IPS-18a (cell line): Measurements from ENCODE around the gene MAP4K4.
A peak's percentile ranks its signal among the peaks of the same experiment; 100 is the strongest.

Source experiments
- H3K27ac ChIP-seq: one replicate; pipeline ENCODE4 v1.5.1; 2013; ENCODE audit warnings: low read length
- H3K27me3 ChIP-seq: one replicate; pipeline ENCODE4 v1.6.1; 2013; ENCODE audit warnings: mild to moderate bottlenecking, low read length; ENCODE audit not compliant: control insufficient read depth, insufficient read depth
- H3K36me3 ChIP-seq: one replicate; pipeline ENCODE4 v1.6.1; 2013; ENCODE audit warnings: low read depth, low read length; ENCODE audit not compliant: control insufficient read depth
- H3K4me1 ChIP-seq: one replicate; pipeline ENCODE4 v1.6.1; 2013; ENCODE audit warnings: low read depth, low read length; ENCODE audit not compliant: control insufficient read depth
- H3K4me3 ChIP-seq: one replicate; pipeline ENCODE4 v1.5.1; 2013; ENCODE audit warnings: low read length
- H3K9ac ChIP-seq: one replicate; pipeline ENCODE4 v1.6.1; 2013; ENCODE audit warnings: mild to moderate bottlenecking, low read length, moderate library complexity
- H3K9me3 ChIP-seq: one replicate; pipeline ENCODE4 v1.6.1; 2013; ENCODE audit warnings: low read depth, low read length; ENCODE audit not compliant: control insufficient read depth

MAP4K4 gene

GRCh38 chr2:101697124-101698013, at the start of gene MAP4K4:
TSS of gene MAP4K4 (plus strand) at chr2:101697707. CDS start at chr2:101698081, 374 bp downstream.
- H3K36me3 ChIP-seq = peaks cover 3% of the 10 kb centered on the region
- peak within 1 kb of the TSS; percentile 12 for H3K27ac ChIP-seq
- peak within 1 kb of the TSS; percentile 97 for H3K4me3 ChIP-seq
- H3K9me3 ChIP-seq = no peaks in the 10 kb centered on the region
- peak within 1 kb of the TSS; percentile 89 for H3K9ac ChIP-seq
- H3K27me3 ChIP-seq = no peaks in the 10 kb centered on the region
- peaks cover 37% of the 10 kb centered on the region for H3K4me1 ChIP-seq

- no peaks in the 10 kb centered on the region for H3K27me3 ChIP-seq
- no peaks in the 10 kb centered on the region for H3K36me3 ChIP-seq
- no peaks in the 10 kb centered on the region for H3K9me3 ChIP-seq
- H3K4me3 ChIP-seq = no peak overlapping the region
- H3K9ac ChIP-seq = no peak overlapping the region
- no peak overlapping the region for H3K27ac ChIP-seq
- H3K4me1 ChIP-seq = peaks cover 7% of the 10 kb centered on the region
Observed at GRCh38 chr2:101653469-101653868, 44.0 kb upstream of the MAP4K4 start.

GRCh38 chr2:101655702-101656422, 41.6 kb upstream of the MAP4K4 start:
- H3K27me3 ChIP-seq = no peaks in the 10 kb centered on the region
- H3K4me3 ChIP-seq = no peak overlapping the region
- H3K27ac ChIP-seq = no peak overlapping the region
- H3K9ac ChIP-seq = no peak overlapping the region
- H3K36me3 ChIP-seq = no peaks in the 10 kb centered on the region
- no peaks in the 10 kb centered on the region for H3K9me3 ChIP-seq
- H3K4me1 ChIP-seq = peaks cover 7% of the 10 kb centered on the region

GRCh38 chr2:101657787-101658186, 39.7 kb upstream of the MAP4K4 start:
- H3K4me3 ChIP-seq = no peak overlapping the region
- H3K9me3 ChIP-seq = no peaks in the 10 kb centered on the region
- peaks cover 7% of the 10 kb centered on the region for H3K4me1 ChIP-seq
- no peaks in the 10 kb centered on the region for H3K36me3 ChIP-seq
- no peaks in the 10 kb centered on the region for H3K27me3 ChIP-seq
- no peak overlapping the region for H3K9ac ChIP-seq
- no peak overlapping the region for H3K27ac ChIP-seq

GRCh38 chr2:101658387-101658786, 39.1 kb upstream of the MAP4K4 start:
- Histone ChIP-seq H3K27ac (no peak overlapping the region), H3K4me1 (peaks cover 2% of the 10 kb centered on the region), H3K36me3 (no peaks in the 10 kb centered on the region), H3K27me3 (no peaks in the 10 kb centered on the region), H3K9me3 (no peaks in the 10 kb centered on the region), H3K4me3 (no peak overlapping the region), H3K9ac (no peak overlapping the region)

GRCh38 chr2:101665312-101665711, 32.2 kb upstream of the MAP4K4 start:
- H3K4me3 ChIP-seq = no peak overlapping the region
- no peak overlapping the region for H3K27ac ChIP-seq
- no peaks in the 10 kb centered on the region for H3K4me1 ChIP-seq
- H3K27me3 ChIP-seq = no peaks in the 10 kb centered on the region
- no peak overlapping the region for H3K9ac ChIP-seq
- H3K36me3 ChIP-seq = no peaks in the 10 kb centered on the region
- H3K9me3 ChIP-seq = no peaks in the 10 kb centered on the region

GRCh38 chr2:101667823-101668222, 29.7 kb upstream of the MAP4K4 start:
- H3K9ac ChIP-seq = no peak overlapping the region
- H3K4me1 ChIP-seq = no peaks in the 10 kb centered on the region
- H3K27me3 ChIP-seq = no peaks in the 10 kb centered on the region
- no peak overlapping the region for H3K4me3 ChIP-seq
- H3K36me3 ChIP-seq = no peaks in the 10 kb centered on the region
- no peak overlapping the region for H3K27ac ChIP-seq
- H3K9me3 ChIP-seq = peaks cover 12% of the 10 kb centered on the region

- Histone ChIP-seq H3K27me3 (no peaks in the 10 kb centered on the region), H3K36me3 (no peaks in the 10 kb centered on the region), H3K9ac (no peak overlapping the region), H3K4me3 (no peak overlapping the region), H3K27ac (no peak overlapping the region), H3K9me3 (peaks cover 13% of the 10 kb centered on the region), H3K4me1 (no peaks in the 10 kb centered on the region)
Observed at GRCh38 chr2:101672047-101672446, 25.5 kb upstream of the MAP4K4 start.

GRCh38 chr2:101673920-101674319, 23.6 kb upstream of the MAP4K4 start:
- Histone ChIP-seq H3K4me1 (no peaks in the 10 kb centered on the region), H3K9ac (no peak overlapping the region), H3K36me3 (no peaks in the 10 kb centered on the region), H3K4me3 (no peak overlapping the region), H3K27ac (no peak overlapping the region), H3K27me3 (no peaks in the 10 kb centered on the region), H3K9me3 (peaks cover 13% of the 10 kb centered on the region)

- Histone ChIP-seq H3K4me1 (no peaks in the 10 kb centered on the region), H3K4me3 (no peak overlapping the region), H3K36me3 (no peaks in the 10 kb centered on the region), H3K27ac (no peak overlapping the region), H3K27me3 (no peaks in the 10 kb centered on the region), H3K9me3 (peaks cover 13% of the 10 kb centered on the region), H3K9ac (no peak overlapping the region)
Observed at GRCh38 chr2:101675512-101675911, 22.0 kb upstream of the MAP4K4 start.

- Histone ChIP-seq H3K36me3 (no peaks in the 10 kb centered on the region), H3K9ac (no peak overlapping the region), H3K4me1 (no peaks in the 10 kb centered on the region), H3K9me3 (peaks cover 12% of the 10 kb centered on the region), H3K27me3 (no peaks in the 10 kb centered on the region), H3K4me3 (no peak overlapping the region), H3K27ac (no peak overlapping the region)
Observed at GRCh38 chr2:101676674-101677073, 20.8 kb upstream of the MAP4K4 start.
